Osteocyte (in vitro differentiated cells): ENCODE measurements around the gene ST7. TPM values are rescaled to one million over a fixed set of nuclear protein-coding genes. Genes with fewer than 3 reads are reported as not detected.

Experiments used
- DNase-seq: peaks from one replicate; pipeline ENCODE4 v3.0.0; 2021; ENCODE audit warnings: mixed read lengths; ENCODE audit not compliant: unreplicated experiment; ENCODE audit errors: extremely low spot score
- H3K27ac Mint-ChIP-seq: one replicate; pipeline ENCODE4 v1.8.0; 2021; ENCODE audit warnings: mild to moderate bottlenecking, mixed read lengths; ENCODE audit not compliant: unreplicated experiment
- H3K27me3 Mint-ChIP-seq: one replicate; pipeline ENCODE4 v1.8.0; 2021; ENCODE audit warnings: mixed read lengths; ENCODE audit not compliant: unreplicated experiment
- H3K36me3 Mint-ChIP-seq: one replicate; pipeline ENCODE4 v1.8.0; 2021; ENCODE audit warnings: mixed read lengths; ENCODE audit not compliant: unreplicated experiment
- H3K4me1 Mint-ChIP-seq: one replicate; pipeline ENCODE4 v1.8.0; 2021; ENCODE audit warnings: mixed read lengths; ENCODE audit not compliant: unreplicated experiment
- H3K4me3 Mint-ChIP-seq: one replicate; pipeline ENCODE4 v1.8.0; 2021; ENCODE audit warnings: mild to moderate bottlenecking, moderate library complexity, mixed read lengths; ENCODE audit not compliant: unreplicated experiment
- H3K9me3 Mint-ChIP-seq: one replicate; pipeline ENCODE4 v1.8.0; 2021; ENCODE audit warnings: mixed read lengths; ENCODE audit not compliant: unreplicated experiment
- total RNA-seq: library from RNA; stranded (reverse); gene quantifications from 2 replicates; pipeline ENCODE4 v1.2.1, GENCODE V29; 2021
- TF ChIP-seq, protein P1 (sequence below): fragments of 200-600 bp; sonication (generic); IDR thresholded peaks from 2 replicates; pipeline ENCODE4 v1.5.0; 2021; ENCODE audit warnings: antibody characterized with exemption, mild to moderate bottlenecking, moderate library complexity

The ST7 gene
- total RNA-seq, 1 donor from 2014 or later, result 68.5 TPM

DNA sequence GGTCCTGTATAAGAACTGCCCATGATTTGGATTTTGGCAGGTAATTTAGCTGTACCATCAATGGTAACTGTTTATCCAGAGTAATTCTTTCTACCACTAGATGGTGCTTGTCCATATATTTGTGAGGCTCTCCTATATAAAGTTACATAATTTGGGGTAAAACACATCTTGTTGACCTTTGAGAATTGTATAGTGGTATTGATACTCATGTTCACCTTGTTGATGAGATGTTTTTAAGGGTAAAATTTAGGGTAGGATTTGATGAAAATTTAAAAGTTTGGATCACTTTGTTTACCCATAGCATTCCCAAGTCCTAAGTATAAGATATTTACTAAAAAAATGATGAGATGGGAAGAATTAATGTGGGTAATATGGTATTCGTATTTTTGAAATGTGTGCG is 31.6 kb downstream of the ST7 start:
- no peak overlapping the region for H3K27ac Mint-ChIP-seq
- no peaks in the 10 kb centered on the region for H3K9me3 Mint-ChIP-seq
- no peak for DNase-seq
- TF ChIP-seq, protein P1, sequence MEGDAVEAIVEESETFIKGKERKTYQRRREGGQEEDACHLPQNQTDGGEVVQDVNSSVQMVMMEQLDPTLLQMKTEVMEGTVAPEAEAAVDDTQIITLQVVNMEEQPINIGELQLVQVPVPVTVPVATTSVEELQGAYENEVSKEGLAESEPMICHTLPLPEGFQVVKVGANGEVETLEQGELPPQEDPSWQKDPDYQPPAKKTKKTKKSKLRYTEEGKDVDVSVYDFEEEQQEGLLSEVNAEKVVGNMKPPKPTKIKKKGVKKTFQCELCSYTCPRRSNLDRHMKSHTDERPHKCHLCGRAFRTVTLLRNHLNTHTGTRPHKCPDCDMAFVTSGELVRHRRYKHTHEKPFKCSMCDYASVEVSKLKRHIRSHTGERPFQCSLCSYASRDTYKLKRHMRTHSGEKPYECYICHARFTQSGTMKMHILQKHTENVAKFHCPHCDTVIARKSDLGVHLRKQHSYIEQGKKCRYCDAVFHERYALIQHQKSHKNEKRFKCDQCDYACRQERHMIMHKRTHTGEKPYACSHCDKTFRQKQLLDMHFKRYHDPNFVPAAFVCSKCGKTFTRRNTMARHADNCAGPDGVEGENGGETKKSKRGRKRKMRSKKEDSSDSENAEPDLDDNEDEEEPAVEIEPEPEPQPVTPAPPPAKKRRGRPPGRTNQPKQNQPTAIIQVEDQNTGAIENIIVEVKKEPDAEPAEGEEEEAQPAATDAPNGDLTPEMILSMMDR, result peak; percentile 84
- H3K36me3 Mint-ChIP-seq, result no peaks in the 10 kb centered on the region
- H3K4me3 Mint-ChIP-seq, result no peak overlapping the region
- H3K27me3 Mint-ChIP-seq, result no peaks in the 10 kb centered on the region
- peaks cover 18% of the 10 kb centered on the region for H3K4me1 Mint-ChIP-seq

DNA sequence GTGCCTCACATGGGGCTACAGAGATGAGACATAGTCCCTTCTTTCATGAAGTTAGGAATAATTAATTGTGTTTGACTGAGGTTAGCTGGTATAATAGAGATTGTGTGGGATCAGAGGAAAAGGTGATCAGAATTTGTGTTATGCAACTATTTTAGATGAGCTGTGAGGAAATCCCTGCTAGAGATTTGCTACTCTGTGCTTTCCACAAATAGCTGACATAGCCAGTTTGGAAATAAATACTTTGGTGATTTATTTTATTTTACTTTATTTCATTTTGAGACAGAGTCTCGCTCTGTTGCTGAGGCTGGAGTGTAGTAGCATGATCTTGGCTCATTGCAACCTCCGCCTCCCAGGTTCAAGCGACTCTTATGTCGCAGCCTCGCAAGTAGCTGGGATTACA is 32.3 kb downstream of the ST7 start:
- Mint-ChIP-seq H3K27ac (no peak overlapping the region), H3K4me1 (peaks cover 19% of the 10 kb centered on the region), H3K4me3 (no peak overlapping the region), H3K9me3 (no peaks in the 10 kb centered on the region), H3K27me3 (no peaks in the 10 kb centered on the region), H3K36me3 (no peaks in the 10 kb centered on the region)
- TF ChIP-seq, protein P1, result no peak
- no peak for DNase-seq

DNA sequence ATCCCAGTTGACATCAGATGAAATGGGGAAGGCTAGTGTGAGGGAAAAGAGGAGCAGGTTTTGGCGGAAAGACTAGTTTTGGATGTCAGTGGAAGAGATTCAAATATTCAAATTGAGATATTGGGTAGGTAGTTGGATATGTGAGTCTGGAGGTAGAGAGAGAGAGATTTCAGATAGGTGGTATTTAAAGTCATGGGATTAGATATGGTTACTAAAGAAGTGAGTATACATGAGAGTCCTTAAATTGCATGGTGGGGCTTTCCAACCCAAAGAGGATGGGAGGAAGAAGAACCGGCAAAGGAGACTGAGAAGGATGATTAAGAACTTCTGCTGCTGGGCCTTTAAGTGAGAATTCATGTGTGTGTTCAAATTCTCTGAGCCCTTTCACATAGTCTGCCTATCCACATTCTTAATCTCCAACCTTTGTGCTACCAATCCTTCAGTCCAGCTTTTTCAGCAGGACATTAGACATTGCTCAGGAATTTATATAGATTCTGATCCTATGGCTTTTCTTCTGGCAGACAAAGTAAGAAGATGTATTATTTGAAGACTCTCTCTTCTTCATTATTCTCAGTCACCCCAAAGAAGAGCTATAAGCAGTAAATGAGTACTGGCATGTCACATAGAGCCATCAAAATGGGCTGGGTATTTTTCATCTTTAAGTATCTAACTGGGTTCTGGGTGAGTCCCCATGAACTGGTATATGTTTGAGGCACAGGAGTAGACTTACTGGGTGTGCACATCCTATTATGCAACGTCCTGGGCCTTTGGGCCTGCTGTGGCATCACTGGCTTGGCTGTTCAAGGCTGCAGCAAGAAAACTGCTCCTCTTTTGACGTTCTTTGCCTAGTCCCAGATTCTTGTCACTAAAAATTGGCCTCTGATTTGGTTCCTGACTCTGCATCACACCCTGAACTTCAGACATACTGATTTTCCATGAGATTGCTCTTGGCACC is 33.6 kb downstream of the ST7 start:
- Mint-ChIP-seq H3K27me3 (no peaks in the 10 kb centered on the region), H3K4me3 (no peak overlapping the region), H3K27ac (peak overlapping the region; percentile 14), H3K4me1 (peaks cover 20% of the 10 kb centered on the region), H3K36me3 (no peaks in the 10 kb centered on the region), H3K9me3 (no peaks in the 10 kb centered on the region)
- TF ChIP-seq, protein P1, result no peak
- no peak for DNase-seq

GRCh38 chr7:116988363-116988989 is 35.2 kb downstream of the ST7 start:
- H3K27me3 Mint-ChIP-seq, result no peaks in the 10 kb centered on the region
- peaks cover 8% of the 10 kb centered on the region for H3K36me3 Mint-ChIP-seq
- TF ChIP-seq, protein P1, result peak; percentile 57
- no peaks in the 10 kb centered on the region for H3K9me3 Mint-ChIP-seq
- H3K27ac Mint-ChIP-seq, result no peak overlapping the region
- no peak for DNase-seq
- peaks cover 20% of the 10 kb centered on the region for H3K4me1 Mint-ChIP-seq
- H3K4me3 Mint-ChIP-seq, result no peak overlapping the region

DNA sequence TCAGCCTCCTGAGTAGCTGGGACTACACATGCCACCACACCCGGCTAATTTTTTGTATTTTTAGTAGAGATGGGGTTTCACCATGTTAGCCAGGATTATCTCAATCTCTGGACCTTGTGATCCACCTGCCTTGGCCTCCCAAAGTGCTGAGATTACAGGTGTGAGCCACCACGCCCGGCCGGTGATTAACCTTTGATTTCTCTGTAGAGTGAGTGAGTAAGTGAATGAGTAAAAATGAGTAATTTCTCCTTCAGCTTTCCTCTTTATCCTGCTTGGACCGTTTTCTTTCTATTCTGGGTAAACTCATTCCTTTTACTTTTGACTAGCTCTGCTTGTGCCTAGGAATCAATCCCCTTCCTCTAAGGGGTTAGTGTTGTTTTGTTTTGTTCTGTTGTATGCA is 36.8 kb downstream of the ST7 start:
- TF ChIP-seq, protein P1, result no peak
- Mint-ChIP-seq H3K27ac (peak overlapping the region; percentile 13), H3K4me1 (peaks cover 23% of the 10 kb centered on the region), H3K4me3 (no peak overlapping the region), H3K9me3 (no peaks in the 10 kb centered on the region), H3K36me3 (peaks cover 11% of the 10 kb centered on the region), H3K27me3 (no peaks in the 10 kb centered on the region)
- no peak for DNase-seq
